Measurements from ENCODE around the gene SUCLG2. TPM values are rescaled to one million over a fixed set of nuclear protein-coding genes. Genes with fewer than 3 reads are reported as not detected.

The SUCLG2 gene
- total RNA-seq, 2 donors from 2014 or later = 42.0 to 50.4 TPM

DNA sequence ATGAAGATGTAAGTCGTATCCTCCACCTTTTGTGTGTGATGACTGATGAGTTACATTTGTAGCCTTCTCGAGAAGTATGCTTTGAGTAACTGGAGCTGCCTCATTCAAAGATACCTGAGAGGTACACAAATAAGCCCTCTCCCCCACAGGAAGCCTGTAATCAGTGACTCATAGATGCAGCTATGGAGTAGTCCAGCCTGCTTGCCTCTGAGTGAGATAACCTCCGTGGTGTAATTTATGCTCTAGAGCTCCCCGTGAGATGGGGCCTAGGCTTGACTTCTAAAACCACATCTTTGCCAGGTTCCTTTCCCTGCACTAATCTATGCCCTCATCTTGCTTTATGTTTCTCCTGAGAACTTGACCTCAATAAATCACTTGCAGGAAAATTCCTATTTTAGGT lies 291.7 kb downstream of the SUCLG2 start:
- ATAC-seq (no peak), DNase-seq (no peak)
- no peak overlapping the region for H3K27ac ChIP-seq
- intact Hi-C loops (cut with DNase I) = no loop called here
- H3K4me1 ChIP-seq = no peaks in the 10 kb centered on the region
- no peaks in the 10 kb centered on the region for H3K9me3 ChIP-seq
- H3K36me3 ChIP-seq (replicated peaks in 1 of 2; ENCODE audit: insufficient read depth in 1 of 2, low read depth in 2 of 2) = no peaks in the 10 kb centered on the region
- H3K4me3 ChIP-seq = no peak overlapping the region
- H3K27me3 ChIP-seq = no peaks in the 10 kb centered on the region
- TF ChIP-seq, protein P1, sequence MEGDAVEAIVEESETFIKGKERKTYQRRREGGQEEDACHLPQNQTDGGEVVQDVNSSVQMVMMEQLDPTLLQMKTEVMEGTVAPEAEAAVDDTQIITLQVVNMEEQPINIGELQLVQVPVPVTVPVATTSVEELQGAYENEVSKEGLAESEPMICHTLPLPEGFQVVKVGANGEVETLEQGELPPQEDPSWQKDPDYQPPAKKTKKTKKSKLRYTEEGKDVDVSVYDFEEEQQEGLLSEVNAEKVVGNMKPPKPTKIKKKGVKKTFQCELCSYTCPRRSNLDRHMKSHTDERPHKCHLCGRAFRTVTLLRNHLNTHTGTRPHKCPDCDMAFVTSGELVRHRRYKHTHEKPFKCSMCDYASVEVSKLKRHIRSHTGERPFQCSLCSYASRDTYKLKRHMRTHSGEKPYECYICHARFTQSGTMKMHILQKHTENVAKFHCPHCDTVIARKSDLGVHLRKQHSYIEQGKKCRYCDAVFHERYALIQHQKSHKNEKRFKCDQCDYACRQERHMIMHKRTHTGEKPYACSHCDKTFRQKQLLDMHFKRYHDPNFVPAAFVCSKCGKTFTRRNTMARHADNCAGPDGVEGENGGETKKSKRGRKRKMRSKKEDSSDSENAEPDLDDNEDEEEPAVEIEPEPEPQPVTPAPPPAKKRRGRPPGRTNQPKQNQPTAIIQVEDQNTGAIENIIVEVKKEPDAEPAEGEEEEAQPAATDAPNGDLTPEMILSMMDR (IDR thresholded peaks at IDR 0.05) = no peak
- TF ChIP-seq POLR2A (IDR thresholded peaks at IDR 0.05) = no peak
- WGBS, 2 donors = 33 to 48% methylated on average over 4 of the region's 4 CpGs

DNA sequence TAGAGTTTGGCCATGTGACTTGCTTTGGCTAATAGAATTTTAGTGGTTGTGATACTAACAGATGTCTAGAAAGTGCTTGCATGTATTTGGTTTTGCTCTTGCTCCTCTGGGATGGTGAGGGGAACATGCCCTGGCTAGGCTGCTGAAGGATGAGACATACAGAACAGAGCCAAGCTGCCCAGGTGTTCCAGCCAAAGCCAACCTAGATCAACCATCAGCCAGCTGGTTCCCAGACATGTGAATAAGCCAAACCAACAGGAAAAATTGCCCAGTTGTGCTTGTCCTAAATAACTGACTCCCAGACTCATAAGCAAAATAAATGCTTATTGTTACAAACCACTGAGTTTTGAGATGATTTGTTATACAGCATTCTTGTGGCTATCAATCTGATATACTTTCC lies 292.6 kb downstream of the SUCLG2 start:
- intact Hi-C loops (cut with DNase I) = no loop called here
- H3K4me3 ChIP-seq = no peak overlapping the region
- DNase-seq (no peak), ATAC-seq (no peak)
- H3K27me3 ChIP-seq = no peaks in the 10 kb centered on the region
- no peaks in the 10 kb centered on the region for H3K4me1 ChIP-seq
- H3K9me3 ChIP-seq = no peaks in the 10 kb centered on the region
- H3K27ac ChIP-seq = no peak overlapping the region
- TF ChIP-seq POLR2A (IDR thresholded peaks at IDR 0.05) = no peak
- TF ChIP-seq, protein P1 (IDR thresholded peaks at IDR 0.05) = no peak
- H3K36me3 ChIP-seq (replicated peaks in 1 of 2; ENCODE audit: insufficient read depth in 1 of 2, low read depth in 2 of 2) = no peaks in the 10 kb centered on the region

DNA sequence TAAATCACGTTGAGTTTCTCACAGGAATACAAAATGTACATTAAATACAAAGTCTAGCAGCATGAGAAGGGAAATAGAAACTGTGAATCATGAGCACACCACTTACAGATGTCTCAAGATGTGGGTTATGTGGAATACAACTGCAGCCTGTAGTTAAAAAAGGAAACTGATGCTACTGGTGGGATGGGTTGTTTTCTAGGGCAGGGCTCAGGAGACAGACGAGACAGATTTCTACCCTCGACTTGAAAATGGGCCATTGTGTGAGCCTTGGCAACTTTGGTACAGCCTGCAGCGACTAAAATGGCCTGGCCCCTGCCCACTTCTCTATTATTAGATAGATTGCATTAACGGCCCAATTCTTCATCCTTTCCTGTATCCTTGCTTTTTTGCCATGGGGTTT lies 293.1 kb downstream of the SUCLG2 start:
- H3K4me1 ChIP-seq = no peaks in the 10 kb centered on the region
- no peak for TF ChIP-seq POLR2A (IDR thresholded peaks at IDR 0.05)
- TF ChIP-seq, protein P1 (IDR thresholded peaks at IDR 0.05) = no peak
- no peaks in the 10 kb centered on the region for H3K36me3 ChIP-seq (replicated peaks in 1 of 2; ENCODE audit: insufficient read depth in 1 of 2, low read depth in 2 of 2)
- H3K4me3 ChIP-seq = no peak overlapping the region
- DNase-seq (no peak), ATAC-seq (no peak)
- H3K9me3 ChIP-seq = no peaks in the 10 kb centered on the region
- WGBS, 2 donors = 54 to 63% methylated on average over 5 of the region's 5 CpGs
- H3K27me3 ChIP-seq = no peaks in the 10 kb centered on the region
- intact Hi-C loops (cut with DNase I) = no loop called here
- no peak overlapping the region for H3K27ac ChIP-seq

DNA sequence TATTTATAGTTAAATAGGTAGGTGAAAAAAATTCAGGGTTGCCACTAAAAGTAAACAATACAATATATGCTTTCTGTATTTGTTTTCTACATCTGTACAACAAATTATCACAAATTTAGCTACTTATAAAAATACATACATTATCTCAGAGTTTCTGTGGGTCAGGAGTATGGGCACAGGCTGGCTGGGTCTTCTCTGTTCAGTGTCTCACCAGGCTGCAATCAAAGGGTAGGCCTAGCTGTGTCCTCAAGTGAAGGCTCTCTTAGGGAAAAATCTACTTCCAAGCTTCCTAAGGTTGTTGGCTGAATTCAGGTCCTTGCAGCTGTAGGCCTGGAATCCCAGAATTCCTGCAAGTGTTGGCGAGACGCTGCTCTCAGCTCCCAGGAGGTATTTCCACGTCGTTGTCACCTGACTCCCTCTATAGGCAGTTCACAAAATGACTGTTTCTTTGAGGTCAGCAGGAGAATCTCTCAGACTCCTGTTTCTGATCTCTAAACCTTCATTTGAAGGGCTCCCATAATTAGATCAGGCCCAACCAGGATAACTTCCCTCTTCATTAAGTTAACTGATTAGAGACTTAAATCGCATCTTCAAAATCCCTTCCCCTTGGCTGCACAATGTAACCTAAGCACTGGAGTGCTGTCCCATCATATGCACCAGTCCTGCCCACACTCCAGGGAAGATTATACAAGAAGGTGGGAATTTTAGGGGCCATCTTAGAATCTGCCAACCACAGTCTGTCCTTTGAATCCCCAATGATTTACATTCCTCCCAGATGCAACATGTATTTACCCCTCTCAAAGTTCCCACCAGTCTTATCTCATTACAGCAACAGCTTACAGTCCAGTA lies 296.6 kb downstream of the SUCLG2 start:
- Histone ChIP-seq H3K9me3 (no peaks in the 10 kb centered on the region), H3K4me1 (no peaks in the 10 kb centered on the region), H3K27me3 (no peaks in the 10 kb centered on the region), H3K4me3 (no peak overlapping the region), H3K27ac (no peak overlapping the region), H3K36me3 (replicated peaks in 1 of 2; ENCODE audit: insufficient read depth in 1 of 2, low read depth in 2 of 2) (no peaks in the 10 kb centered on the region)
- DNase-seq = peak in 3 of 4 donors; percentile 20 to 46 (median 27)
- TF ChIP-seq POLR2A (IDR thresholded peaks at IDR 0.05) = no peak
- TF ChIP-seq, protein P1 (IDR thresholded peaks at IDR 0.05) = peak in 5 of 7 experiments; percentile 8 to 41 (median 30)
- peak; percentile 35 for ATAC-seq
- 17 to 18% methylated on average over 5 of the region's 5 CpGs for WGBS, 2 donors
- intact Hi-C loops (cut with DNase I) = no loop called here

Data from body of pancreas (tissue), 4 donors.